Esophagus muscularis mucosa (tissue), 3 donors: Measurements from ENCODE around the gene LILRB3.

ENCODE experiments used
- CTCF ChIP-seq, 3 experiments: fragments of 200-600 bp in 2 of 3; fragments of 450-650 bp in 1 of 3; sonication (generic) in 2 of 3; IDR thresholded peaks; one replicate each; pipeline ENCODE4 v1.5.1; 2017 to 2019; ENCODE audit warnings: antibody characterized with exemption in 3 of 3, mild to moderate bottlenecking in 2 of 3, moderate library complexity in 1 of 3
- POLR2A ChIP-seq: fragments of 450-650 bp; IDR thresholded peaks from one replicate; pipeline ENCODE4 v1.6.1; 2017; ENCODE audit warnings: antibody characterized with exemption, moderate library complexity, mild to moderate bottlenecking, low read depth
- POLR2AphosphoS5 ChIP-seq, 2 donors: sonication (generic); formaldehyde crosslinking; IDR thresholded peaks; one replicate each; pipeline ENCODE4 v1.6.1; 2017; ENCODE audit warnings: antibody characterized with exemption in 2 of 2

- no peak for TF ChIP-seq CTCF (IDR thresholded peaks at IDR 0.05)
- no peak for TF ChIP-seq POLR2A
- no peak for TF ChIP-seq POLR2AphosphoS5 (IDR thresholded peaks at IDR 0.05)
Observed at GRCh38 chr19:54233941-54234340, 11.1 kb upstream of the LILRB3 start.
